Measurements from ENCODE around the gene CNTNAP2. TPM values are rescaled to one million over a fixed set of nuclear protein-coding genes. Genes with fewer than 3 reads are reported as not detected.

The CNTNAP2 gene
- total and polyA plus RNA-seq, 2 of the 8 experiments (the other 6 are each of a cell fraction or from before 2014, with no cell fraction given): 27.9 to 71.0 TPM

DNA sequence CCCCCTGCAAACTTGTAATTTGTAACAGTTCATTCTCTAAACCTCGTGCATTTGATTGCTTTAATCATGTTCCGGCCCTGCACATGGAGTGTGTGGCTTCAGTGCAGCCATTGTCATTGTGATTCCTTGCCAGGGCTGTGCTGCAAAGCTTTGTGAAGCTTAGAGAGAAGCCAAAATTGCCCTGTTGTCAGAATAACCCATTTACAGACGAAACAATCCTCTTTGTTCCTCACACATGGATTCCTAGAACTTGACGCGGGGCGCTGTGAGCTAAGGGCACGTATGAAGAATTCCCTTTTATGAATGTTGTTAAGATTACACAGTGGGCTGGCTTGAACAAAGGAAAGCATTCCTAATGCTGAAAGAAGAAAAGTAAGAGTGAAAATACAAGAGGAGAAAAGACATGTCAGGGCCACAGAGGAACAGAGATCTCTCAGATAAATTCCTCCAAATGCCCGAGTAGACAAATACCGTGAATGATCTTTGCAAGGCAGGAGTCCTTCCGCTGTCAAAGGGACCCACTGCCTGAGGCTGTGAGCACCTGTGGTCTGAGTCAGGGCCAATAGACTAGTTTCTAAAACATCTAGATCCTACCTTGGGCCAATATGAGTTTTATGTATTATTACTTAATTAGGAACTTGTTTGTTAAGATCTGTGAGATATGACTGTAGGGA, 2268.5 kb downstream of the CNTNAP2 start (continued):
- no peak for TF ChIP-seq PHF8 (conservative IDR thresholded peaks at IDR 0.05; ENCODE audit: low read depth, low read length)
- TF ChIP-seq RBBP5 (IDR thresholded peaks at IDR 0.05; ENCODE audit: borderline replicate concordance, low read depth, low read length): no peak
- no peak for TF ChIP-seq SAP30 (IDR thresholded peaks at IDR 0.05; ENCODE audit: insufficient read depth, insufficient replicate concordance, low read length)
- TF ChIP-seq MAX (IDR thresholded peaks at IDR 0.05): no peak
